ENCODE results near the gene EFCAB7. TPM values are rescaled to one million over a fixed set of nuclear protein-coding genes. Genes with fewer than 3 reads are reported as not detected.

EFCAB7 gene
- total RNA-seq, 6 experiments from 2014 or later, result 3.2 to 4.5 (median 4.0) TPM

- Mint-ChIP-seq H3K4me1 (ENCODE audit: low read depth) (no peaks in the 10 kb centered on the region), H3K9me3 (no peaks in the 10 kb centered on the region), H3K27me3 (ENCODE audit: insufficient read depth) (no peaks in the 10 kb centered on the region; the same call in 1 of the 2 replicates), H3K36me3 (ENCODE audit: low read depth) (peaks cover 4% of the 10 kb centered on the region; the same call in 1 of the 2 replicates), H3K4me3 (no peak overlapping the region), H3K27ac (no peak overlapping the region)
- TF ChIP-seq CTCF (IDR thresholded peaks at IDR 0.05), result no peak
- DNase-seq, result no peak
These were observed 25.7 kb upstream of the EFCAB7 start for GRCh38 chr1:63497577-63497976.

GRCh38 chr1:63498106-63498505, 25.2 kb upstream of the EFCAB7 start:
- Mint-ChIP-seq H3K4me1 (ENCODE audit: low read depth) (no peaks in the 10 kb centered on the region), H3K9me3 (no peaks in the 10 kb centered on the region), H3K27ac (no peak overlapping the region), H3K36me3 (ENCODE audit: low read depth) (peaks cover 4% of the 10 kb centered on the region; the same call in 1 of the 2 replicates), H3K4me3 (no peak overlapping the region), H3K27me3 (ENCODE audit: insufficient read depth) (no peaks in the 10 kb centered on the region)
- TF ChIP-seq CTCF (IDR thresholded peaks at IDR 0.05), result no peak
- DNase-seq, result no peak

GRCh38 chr1:63501256-63501655, 22.1 kb upstream of the EFCAB7 start:
- DNase-seq, result no peak
- no peak overlapping the region for H3K27ac Mint-ChIP-seq
- H3K4me3 Mint-ChIP-seq, result no peak overlapping the region
- H3K36me3 Mint-ChIP-seq (ENCODE audit: low read depth), result peaks cover 10% of the 10 kb centered on the region; the same call in 1 of the 2 replicates
- no peaks in the 10 kb centered on the region; the same call in 1 of the 2 replicates for H3K9me3 Mint-ChIP-seq
- H3K27me3 Mint-ChIP-seq (ENCODE audit: insufficient read depth), result no peaks in the 10 kb centered on the region
- no peak for TF ChIP-seq CTCF (IDR thresholded peaks at IDR 0.05)
- H3K4me1 Mint-ChIP-seq (ENCODE audit: low read depth), result no peaks in the 10 kb centered on the region

- H3K27ac Mint-ChIP-seq, result no peak overlapping the region
- no peaks in the 10 kb centered on the region for H3K27me3 Mint-ChIP-seq (ENCODE audit: insufficient read depth)
- DNase-seq, result no peak
- H3K4me1 Mint-ChIP-seq (ENCODE audit: low read depth), result no peaks in the 10 kb centered on the region
- H3K4me3 Mint-ChIP-seq, result no peak overlapping the region
- H3K9me3 Mint-ChIP-seq, result no peaks in the 10 kb centered on the region; the same call in 1 of the 2 replicates
- peaks cover 10% of the 10 kb centered on the region; the same call in 1 of the 2 replicates for H3K36me3 Mint-ChIP-seq (ENCODE audit: low read depth)
- TF ChIP-seq CTCF (IDR thresholded peaks at IDR 0.05), result no peak
These were observed 16.5 kb upstream of the EFCAB7 start for GRCh38 chr1:63506782-63507181.

- H3K4me3 Mint-ChIP-seq, result no peak overlapping the region
- H3K27me3 Mint-ChIP-seq (ENCODE audit: insufficient read depth), result no peaks in the 10 kb centered on the region
- H3K27ac Mint-ChIP-seq, result no peak overlapping the region
- no peaks in the 10 kb centered on the region; the same call in 1 of the 2 replicates for H3K9me3 Mint-ChIP-seq
- TF ChIP-seq CTCF (IDR thresholded peaks at IDR 0.05), result no peak
- DNase-seq, result no peak
- no peaks in the 10 kb centered on the region for H3K4me1 Mint-ChIP-seq (ENCODE audit: low read depth)
- H3K36me3 Mint-ChIP-seq (ENCODE audit: low read depth), result peaks cover 16% of the 10 kb centered on the region
These were observed 13.6 kb upstream of the EFCAB7 start for GRCh38 chr1:63509718-63510117.

- H3K4me1 Mint-ChIP-seq (ENCODE audit: low read depth), result no peaks in the 10 kb centered on the region
- H3K9me3 Mint-ChIP-seq, result no peaks in the 10 kb centered on the region
- no peaks in the 10 kb centered on the region for H3K27me3 Mint-ChIP-seq (ENCODE audit: insufficient read depth)
- H3K27ac Mint-ChIP-seq, result no peak overlapping the region
- DNase-seq, result no peak
- peaks cover 10% of the 10 kb centered on the region for H3K36me3 Mint-ChIP-seq (ENCODE audit: low read depth)
- no peak overlapping the region for H3K4me3 Mint-ChIP-seq
- TF ChIP-seq CTCF (IDR thresholded peaks at IDR 0.05), result no peak
These were observed 10.7 kb upstream of the EFCAB7 start for GRCh38 chr1:63512584-63512983.

All from HFFc6 (cell line).